HG03139 (cell line): ENCODE measurements around the gene FAAP20.
"Not testable (repeated sequence)": the region's sequence is repeated elsewhere in the genome, so short reads cannot be mapped to it uniquely, and the experiment has no call there.

Experiments used
- ATAC-seq: cut with Tn5 transposase; IDR thresholded peaks from one replicate; pipeline ENCODE4 v1.9.1; 2021; ENCODE audit not compliant: unreplicated experiment

FAAP20 gene

DNA sequence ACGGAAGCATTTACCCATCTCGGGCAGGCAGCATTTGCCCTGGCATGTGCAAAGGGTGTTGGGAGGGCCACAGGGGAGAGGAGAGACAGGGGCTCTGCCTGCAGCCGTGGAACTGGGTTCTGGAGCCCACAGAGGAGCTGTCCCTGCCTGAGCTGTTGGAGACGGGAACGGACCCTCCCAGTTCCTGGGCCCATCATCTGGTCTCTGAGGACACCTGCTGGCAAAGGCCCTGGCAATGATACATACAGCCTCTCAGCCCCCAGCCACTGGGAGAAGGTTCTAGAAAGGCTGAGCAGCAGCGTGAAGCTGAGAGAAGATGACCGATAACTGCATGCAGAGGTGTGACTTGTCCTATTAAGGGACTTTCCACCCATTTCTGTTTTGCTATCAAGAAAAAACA, 31.4 kb downstream of the FAAP20 start:
- no peak for ATAC-seq

DNA sequence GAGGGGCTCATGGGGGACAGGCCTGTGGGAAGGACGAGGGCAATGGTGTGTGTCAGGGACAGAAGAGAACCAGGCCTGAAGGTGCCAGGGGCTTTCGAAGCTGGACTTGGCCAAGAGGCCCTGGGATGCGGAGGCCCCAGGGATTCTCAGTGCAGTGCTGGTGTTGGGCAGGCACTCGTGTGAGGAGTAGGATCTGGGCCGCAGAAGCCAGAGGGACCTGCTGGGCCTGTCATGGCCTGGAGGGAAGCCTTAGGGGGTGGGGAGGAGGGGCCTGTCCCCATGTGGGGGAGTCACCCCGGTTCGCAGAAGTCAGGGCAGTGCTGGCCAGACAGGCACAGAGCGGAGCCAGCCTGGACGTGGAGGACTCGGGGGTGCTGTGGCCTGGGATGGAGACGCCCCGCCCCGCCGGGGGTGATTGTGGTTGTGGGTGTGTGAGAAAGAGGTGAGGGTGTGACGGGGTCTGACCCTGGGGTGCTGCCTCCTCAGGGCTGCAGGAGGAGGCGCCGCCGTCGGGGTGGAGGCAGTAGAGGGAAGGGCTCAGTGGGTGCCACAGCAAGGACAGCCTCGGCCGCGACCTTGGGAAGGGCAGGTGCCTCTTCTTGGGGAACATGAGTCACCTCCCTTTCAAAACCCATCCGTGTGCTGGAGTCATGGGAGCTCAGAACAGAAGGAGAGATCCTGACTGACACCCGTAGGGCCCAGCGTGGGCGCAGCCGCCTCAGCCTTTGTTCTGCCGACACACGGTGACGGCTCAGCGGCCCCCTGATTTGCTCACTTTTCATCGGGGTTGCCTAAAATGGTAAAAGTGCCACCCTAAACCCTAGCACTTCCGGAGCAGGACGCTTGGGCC, 33.9 kb downstream of the FAAP20 start:
- ATAC-seq = no peak

DNA sequence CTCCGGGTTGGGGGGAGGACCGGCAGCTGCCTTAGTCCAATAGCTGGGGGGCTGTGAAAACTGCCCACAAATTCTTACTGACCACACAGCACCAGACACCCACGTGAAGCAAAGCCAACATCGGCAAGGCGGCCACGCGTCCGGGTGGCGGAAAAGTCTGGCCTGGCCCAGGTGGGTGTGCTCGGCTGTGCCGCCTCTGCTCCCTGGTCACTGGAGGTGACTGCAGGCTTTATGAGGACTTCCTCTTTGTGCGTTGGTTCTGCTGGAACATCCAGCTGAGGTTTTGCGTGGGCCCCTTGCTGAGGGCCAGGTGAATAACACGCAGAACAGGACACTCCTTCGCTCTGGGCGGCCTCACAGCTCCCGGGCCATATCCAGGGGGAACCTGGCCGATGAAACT, 35.4 kb downstream of the FAAP20 start:
- no peak for ATAC-seq

DNA sequence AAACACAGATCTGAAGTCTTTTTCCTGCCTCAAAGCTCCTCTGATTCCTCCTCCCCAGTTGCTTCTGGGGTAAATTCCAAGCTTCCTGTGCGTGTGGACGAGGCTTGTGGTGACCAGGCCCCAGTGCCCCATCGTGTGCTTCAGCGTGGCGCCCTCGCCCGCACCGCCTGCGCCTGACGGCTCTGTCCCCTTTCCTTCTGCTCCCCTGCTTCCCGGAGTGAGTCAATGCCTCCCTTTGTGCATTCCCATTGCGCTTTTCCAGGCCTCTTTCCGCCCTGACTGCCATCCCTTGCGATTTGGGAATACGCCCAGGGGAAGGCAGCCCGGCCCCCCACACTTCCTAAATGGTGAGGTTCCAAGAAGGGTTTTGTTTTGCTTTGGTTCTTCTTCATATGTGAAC, 36.3 kb downstream of the FAAP20 start:
- ATAC-seq = no peak

DNA sequence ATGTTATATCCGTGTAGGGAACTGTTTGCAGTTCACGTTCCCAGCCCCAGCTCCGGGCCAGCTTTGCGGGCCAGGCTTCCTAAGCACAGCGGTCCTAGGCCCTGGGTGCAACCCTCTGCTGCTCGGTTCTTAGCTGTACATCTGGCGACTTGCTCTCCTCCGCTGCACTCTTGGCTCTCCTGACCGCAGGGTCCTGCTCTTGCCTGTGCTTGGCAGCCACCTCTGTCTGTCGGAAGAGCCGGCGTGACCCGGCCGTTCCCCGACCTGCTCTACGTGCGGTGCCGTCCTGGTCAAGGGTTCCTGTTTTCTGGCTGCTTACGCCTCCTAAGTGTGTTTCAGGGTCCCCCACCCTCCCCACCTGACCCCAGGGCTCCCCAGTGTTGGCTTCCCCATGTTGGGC, 36.7 kb downstream of the FAAP20 start:
- ATAC-seq = no peak

DNA sequence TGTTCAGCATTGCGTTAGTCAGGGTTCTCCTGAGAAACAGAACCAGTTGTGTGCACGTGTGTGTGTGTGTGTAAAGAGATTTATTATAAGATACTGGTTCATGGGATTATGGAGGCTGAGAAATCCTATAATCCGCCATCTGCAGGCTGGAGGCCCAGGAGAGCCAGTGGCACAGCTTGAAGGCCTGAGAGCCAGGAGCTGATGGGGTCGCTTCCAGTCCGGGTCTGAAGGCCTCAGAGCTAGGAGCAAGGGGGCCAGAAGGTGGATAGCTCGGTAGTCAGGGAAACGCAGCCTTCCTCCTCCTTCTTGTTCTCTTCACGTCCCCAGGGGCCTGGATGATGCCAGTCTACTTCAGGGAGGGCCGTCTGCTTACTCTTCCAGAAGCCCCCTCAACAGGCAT, 37.7 kb downstream of the FAAP20 start:
- ATAC-seq = no peak

DNA sequence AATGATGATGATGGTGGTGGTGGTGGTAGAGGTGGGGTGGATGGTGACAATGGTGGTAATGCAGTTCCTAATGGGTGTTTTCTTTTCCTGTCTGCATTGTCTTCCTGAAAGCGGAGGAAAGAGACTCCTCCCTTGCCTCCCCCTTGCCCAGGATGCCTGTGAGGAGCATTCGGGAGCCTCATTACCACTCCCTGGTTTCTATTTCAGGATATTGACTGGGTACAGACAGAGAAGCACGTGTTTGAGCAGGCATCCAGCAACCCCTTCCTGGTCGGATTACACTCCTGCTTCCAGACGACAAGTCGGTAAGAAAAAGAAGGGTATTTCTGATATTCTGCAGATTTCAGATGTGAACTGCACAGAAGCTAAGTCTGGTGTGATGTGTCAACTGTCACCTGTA, 38.8 kb downstream of the FAAP20 start:
- ATAC-seq = no peak

DNA sequence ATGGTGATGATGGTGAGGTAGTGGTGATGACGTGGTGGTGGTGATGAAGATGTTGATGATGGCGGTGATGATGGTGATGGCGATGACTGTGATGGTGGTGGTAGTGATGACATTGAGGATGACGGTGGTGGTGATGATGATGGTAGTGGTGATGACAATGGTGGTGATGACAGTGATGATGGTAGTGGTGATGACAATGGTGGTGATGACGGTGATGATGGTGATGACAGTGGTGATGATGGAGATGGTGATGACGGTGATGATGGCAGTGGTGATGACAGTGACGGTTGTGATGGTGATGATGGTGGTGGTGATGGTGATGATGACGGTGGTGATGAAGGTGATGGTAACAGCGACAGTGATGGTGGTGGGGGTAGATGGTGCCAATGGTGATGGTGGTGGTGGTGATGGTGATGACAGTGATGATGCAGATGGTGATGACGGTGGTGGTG, 39.4 kb downstream of the FAAP20 start:
- no peak for ATAC-seq

DNA sequence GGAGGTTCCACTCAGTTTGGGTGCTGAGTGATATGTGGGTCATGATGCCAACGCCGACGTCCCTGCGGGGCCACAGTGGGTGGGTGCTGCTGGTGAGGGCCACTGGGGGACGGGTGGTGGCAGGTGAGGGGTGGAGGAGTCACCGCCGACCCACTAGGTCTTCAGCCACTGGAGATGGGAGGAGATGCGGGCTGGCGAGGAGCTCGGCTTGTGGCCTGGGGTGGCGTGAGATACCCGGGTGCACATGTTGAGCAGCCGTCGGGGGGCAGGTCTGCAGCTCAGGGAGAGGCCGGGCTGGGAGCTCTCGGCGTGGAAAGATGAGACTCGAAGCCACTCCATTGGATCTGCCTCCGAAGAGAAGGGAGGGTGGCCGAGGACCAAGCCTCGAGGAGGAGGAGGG, 40.5 kb downstream of the FAAP20 start:
- no peak for ATAC-seq

DNA sequence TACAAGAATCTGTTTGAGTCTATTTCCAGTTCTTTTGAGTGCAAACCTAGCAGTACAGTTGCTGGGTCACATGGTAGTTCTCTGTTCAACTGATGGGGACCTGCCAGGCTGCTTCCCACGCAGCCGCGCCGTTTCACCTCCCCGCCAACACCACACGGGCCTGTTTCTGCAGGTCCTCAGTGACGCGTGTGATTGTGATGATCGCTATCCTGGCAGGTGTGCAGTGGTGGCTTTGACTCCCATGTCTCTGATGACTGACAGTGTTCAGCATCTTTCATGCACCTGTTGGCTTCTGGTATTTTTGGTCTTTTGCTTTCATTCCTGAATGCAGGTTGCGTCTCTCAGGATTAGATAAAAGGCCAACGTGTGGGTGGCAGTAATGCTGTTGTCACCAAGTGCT, 41.6 kb downstream of the FAAP20 start:
- no peak for ATAC-seq

DNA sequence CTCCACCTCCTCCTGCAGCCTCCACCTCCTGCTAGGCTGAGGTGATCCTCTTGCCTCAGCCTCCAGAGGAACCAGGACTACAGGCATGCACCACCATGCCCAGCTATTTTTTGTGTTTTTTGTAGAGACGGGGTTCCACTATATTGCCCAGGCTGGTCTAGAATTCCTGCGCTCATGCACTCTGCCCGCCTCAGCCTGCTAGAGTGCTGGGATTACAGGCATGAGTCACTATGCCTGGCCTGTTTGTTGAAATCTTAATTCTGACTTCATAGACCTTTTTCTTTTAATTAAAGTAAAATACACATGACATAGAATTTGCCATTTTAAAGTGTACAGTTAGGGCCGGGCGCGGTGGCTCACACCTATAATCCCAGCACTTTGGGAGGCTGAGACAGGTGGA, 42.7 kb downstream of the FAAP20 start:
- no peak for ATAC-seq

DNA sequence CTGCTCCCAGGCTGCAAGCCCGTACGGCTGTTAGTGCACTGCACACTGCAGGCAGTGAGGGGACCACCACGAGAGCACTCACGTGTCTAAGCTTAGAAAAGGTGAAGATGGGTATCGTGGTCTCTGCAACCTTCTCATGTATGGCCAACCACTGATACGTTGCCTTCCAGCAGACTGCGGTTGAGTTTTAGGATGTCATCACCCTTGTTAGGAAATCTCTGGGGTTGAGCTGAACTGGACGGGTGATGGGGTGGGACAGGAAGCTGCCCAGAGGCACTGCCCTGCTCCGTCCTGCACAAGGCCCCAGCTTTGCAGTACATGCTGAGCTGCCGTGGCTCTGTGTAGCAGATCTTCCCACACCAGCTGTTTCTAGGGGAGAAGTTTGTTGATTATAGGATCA, 43.3 kb downstream of the FAAP20 start:
- ATAC-seq = no peak

DNA sequence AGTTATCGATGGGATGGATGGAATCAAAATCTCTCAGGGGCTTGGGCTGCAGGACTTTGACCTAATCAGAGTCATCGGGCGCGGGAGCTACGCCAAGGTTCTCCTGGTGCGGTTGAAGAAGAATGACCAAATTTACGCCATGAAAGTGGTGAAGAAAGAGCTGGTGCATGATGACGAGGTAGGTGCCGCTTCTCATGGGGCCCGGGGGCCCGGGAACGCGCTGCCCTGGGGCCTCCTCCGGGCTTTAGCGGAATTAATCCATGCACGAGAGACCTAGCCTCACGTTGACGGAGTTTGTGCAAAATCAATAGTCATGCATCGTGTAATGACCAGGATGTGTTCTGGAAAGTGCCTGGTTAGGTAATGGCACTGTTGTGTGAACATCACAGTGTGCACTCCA, 43.8 kb downstream of the FAAP20 start:
- no peak for ATAC-seq

DNA sequence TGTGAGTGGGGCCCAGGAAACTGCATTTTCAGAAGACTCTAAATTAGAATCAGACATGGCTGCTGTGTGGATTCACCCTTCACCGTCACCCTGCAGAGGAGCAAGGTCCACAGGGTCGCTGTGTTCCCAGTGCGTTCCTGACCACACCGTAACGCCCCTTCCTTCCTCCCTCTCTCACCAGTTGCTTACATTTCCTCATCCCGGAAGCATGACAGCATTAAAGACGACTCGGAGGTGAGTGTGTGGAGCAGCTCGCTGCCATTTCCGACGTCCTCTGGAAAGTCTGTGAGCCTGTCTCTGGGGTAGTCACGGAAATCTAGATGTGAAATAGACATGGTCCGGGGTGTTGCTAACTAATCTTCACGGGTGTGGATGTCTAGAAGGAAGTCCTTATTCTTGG, 45.9 kb downstream of the FAAP20 start:
- no peak for ATAC-seq

DNA sequence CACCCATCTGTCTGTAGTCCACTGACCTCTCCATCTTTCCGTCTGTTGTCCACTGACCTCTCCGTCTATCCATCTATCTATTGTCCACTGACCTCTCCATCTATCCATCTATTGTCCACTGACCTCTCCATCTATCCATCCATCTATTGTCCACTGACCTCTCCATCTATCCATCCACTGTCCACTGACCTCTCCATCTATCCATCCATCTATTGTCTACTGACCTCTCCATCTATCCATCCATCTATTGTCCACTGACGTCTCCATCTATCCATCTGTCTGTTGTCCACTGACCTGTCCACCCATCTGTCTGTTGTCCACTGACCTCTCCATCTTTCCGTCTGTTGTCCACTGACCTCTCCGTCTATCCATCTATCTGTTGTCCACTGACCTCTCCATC, 46.7 kb downstream of the FAAP20 start:
- ATAC-seq = not testable (repeated sequence)

DNA sequence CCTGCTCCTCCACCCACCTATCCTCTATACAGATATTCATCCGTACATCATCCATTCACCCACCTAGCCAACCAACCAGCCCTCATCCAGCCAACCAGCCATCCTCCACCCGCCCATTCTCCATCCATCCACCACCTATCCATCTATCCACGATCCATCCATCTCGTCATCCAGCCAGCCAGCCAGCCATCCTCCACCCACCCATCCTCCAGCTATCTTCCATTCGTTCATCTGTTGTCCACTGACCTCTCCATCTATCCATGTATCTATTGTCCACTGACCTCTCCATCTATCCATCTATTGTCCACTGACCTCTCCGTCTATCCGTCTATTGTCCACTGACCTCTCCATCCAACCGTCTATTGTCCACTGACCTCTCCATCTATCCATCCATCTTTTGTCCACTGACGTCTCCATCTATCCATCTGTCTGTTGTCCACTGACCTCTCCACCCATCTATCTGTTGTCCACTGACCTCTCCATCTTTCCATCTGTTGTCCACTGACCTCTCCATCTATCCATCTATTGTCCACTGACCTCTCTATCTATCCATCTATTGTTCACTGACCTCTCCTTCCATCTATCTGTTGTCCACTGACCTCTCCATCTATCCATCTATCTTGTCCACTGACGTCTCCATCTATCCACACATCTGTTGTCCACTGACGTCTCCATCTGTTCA, 47.6 kb downstream of the FAAP20 start:
- ATAC-seq = no peak

DNA sequence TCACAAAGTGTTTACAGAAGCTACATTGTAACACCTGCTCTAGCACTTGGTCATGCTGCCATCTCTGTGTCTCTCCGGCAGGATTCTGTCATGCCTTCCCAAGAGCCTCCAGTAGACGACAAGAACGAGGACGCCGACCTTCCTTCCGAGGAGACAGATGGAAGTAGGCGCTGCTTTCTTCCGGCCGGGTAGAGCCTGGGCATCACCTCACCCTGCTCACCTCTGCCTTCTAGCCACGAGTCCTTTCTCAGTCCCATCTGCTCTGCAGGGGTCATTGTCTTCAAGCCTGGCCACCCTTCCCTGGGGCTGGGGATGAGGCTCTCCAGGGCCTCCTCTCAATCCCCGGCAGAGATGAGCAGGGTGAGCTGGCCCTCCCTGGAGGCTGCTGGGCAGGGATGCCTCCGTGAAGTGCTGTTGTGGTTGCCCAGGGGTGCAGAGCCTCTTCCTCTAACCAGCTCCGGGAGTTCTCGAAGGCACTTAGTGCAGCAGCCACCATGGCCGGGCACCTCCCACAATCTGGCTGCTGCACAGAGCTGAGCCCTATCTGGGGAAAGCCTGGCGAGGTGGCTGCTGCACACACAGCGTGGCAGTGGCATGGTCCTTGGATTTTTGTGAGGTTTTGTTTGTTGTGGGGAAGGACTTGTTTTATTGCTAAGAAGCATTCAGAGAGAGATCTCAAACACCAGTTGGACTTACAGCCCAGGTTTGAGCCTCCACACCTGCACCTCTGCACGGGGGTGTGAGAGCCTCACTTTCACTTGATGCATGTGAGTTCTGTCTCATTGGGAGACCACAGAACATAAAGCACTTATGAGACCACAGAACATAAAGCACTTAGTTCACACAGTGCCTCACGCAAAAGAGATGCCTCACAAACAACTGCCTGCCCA, 48.4 kb downstream of the FAAP20 start:
- no peak for ATAC-seq

DNA sequence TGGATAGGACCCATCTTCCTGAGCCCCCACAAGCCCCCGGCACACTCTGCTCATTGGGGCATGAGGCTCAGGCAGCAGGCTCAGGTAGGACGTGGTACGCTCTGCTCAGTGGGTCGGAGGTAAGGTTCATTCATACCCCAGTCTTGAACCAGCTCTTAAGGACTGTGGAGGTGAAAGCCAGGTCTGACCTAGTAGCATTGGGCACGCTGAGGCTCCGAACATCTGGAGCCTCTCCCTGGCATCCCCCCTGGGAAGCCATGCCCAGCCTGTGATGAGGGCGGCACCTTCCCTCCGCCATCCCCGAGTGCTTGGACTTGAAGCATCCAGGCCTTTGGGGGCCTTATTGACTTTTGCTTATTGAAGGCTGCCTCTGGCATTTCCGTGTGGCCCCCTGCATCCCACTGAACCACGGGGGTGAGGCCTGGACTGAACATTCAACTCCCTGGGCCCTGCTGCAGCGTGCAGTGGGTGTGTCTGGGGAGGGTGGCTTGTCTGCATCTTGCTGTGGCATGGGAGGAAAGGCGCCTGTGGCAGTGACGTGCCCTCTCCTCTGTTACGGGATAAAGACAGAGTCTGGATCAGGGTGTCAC, 50.0 kb downstream of the FAAP20 start:
- ATAC-seq = no peak

DNA sequence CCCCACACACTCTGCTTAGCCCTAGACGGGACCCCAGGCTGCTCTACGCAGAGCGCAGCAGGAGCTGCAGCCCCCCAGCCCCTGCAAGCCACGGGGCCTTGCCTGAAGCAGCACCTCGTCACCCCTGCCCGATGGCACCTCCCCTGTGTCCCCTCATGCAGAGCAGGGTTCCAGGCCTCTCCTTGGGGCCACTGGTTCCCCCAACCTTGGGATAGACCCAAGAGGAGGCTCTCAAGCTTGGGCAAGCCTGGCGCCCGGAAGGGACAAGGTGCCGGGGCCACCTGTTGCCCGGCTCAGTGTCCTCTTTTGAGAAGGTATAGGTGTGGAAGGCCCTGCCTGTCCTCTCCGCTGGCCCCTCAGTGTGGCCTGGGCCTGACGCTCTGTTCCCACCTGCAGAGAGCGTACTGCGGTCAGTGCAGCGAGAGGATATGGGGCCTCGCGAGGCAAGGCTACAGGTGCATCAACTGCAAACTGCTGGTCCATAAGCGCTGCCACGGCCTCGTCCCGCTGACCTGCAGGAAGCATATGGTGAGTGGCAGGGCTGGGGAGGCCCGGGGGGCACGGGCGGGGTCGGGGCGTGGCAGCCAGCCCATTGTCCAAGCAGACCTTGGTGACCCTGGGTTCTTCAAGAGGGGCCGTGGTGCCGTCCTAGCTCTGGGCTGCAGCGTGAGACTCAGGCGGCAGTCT, 50.6 kb downstream of the FAAP20 start:
- no peak for ATAC-seq

DNA sequence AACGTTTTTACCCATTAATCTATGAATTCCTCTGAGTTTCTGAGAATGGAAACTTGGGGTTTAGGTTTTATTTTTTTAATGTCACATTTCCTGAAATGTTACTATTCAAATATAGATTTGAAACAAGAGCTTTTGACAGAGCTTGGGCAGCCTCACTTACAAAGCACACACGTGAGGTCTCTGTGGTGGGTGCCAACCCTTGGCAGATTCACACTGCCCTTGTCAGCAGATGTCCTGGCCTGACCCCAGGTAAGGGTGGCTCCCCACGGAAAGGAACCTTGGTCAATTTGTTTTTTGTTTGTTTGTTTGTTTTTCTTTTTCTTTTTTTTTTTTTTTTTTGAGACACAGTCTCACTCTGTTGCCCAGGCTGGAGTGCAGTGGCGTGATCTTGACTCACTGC, 53.5 kb downstream of the FAAP20 start:
- no peak for ATAC-seq
